Jurkat, Clone E6-1 (cell line): ENCODE measurements around the gene SURF2.
"Not testable (repeated sequence)": the region's sequence is repeated elsewhere in the genome, so short reads cannot be mapped to it uniquely, and the experiment has no call there.

Source experiments
- DNase-seq: peaks from one replicate; pipeline ENCODE4 v3.0.0-alpha.2; 2011; ENCODE audit warnings: low read depth, low spot score
- H3K4me3 ChIP-seq: 2 replicates; pipeline ENCODE4 v1.5.1; 2011; ENCODE audit warnings: mild to moderate bottlenecking, low read length, control low read depth, moderate library complexity

SURF2 gene

DNA sequence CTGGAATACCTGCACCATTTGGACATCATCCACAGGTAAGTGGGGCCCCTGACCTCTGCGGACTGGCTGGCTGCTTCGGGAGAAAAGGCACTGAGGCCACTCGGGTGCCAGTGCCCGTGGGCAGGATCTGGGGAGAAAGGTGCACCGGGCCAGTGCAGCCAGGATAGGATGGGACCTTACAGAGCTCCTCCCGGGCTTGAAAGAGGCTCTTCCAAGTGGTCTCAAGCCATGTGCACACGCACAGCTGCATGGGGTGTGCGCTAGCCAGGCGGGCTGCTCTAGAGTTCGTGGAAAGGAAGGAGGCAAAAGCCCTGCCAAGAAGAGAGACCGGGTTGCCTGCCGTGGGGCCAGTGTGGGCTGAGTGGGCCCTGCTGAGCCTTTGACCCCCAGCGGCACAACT lies 33.2 kb downstream of the SURF2 start:
- DNase-seq: no peak
- H3K4me3 ChIP-seq: no peak overlapping the region

- H3K4me3 ChIP-seq: no peak overlapping the region
- no peak for DNase-seq
Measured at GRCh38 chr9:133390713-133391112, 34.4 kb downstream of the SURF2 start.

DNA sequence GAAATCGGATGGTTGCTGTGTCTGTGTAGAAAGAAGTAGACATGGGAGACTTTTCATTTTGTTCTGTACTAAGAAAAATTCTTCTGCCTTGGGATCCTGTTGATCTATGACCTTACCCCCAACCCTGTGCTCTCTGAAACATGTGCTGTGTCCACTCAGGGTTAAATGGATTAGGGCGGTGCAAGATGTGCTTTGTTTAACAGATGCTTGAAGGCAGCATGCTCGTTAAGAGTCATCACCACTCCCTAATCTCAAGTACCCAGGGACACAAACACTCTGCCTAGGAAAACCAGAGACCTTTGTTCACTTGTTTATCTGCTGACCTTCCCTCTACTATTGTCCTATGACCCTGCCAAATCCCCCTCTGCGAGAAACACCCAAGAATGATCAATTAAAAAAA lies 35.1 kb downstream of the SURF2 start:
- not testable (repeated sequence) for H3K4me3 ChIP-seq, DNase-seq

DNA sequence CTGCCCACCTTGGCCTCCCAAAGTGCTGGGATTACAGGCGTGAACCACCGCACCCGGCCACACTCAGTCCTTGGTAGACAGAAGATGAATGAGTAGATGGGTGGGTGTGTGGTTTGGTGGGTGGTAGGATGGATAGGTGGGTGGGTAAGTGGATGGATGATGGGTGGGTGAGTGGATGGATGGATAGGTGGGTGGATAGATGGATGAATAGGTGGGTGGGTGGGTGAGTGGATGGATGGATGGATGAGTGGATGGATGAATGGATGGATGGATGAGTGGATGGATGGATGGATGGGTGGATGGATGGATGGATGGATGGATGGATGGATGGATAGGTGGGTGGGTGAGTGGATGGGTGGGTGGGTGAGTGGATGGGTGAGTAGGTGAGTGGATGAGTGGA lies 36.0 kb downstream of the SURF2 start:
- not testable (repeated sequence) for DNase-seq, H3K4me3 ChIP-seq

- no peak for DNase-seq
- H3K4me3 ChIP-seq: no peak overlapping the region
Measured at GRCh38 chr9:133393399-133393798, 37.0 kb downstream of the SURF2 start.

DNA sequence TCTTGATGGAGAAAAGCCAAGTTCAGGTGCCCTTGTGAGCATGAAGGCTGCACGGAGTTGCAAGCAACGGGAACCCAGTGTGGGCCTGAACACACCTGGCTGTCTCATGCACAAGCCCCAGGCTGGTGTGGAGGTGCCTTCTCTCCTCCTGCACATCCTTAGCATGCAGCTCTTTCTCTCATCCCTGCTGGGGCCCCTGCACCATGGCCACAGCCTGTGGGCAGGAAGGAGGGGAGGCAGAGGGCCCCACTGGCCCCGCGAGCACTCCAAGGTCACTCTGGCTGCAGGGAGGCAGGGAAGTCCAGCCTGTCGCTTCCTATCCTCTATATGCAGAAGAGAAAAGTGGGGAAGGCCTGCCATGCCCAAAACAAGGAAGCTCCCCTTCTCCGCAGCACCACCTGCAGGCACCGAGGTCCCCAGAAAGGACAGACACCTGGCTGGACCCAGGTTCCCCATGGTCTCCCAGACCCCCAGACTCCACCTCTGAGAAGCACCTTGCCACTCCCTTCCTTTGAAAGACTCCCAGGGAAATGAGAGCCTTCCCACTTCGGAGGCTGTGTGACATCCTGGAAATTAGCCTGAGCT lies 38.4 kb downstream of the SURF2 start:
- no peak for DNase-seq

GRCh38 chr9:133396952-133397351 lies 40.6 kb downstream of the SURF2 start:
- H3K4me3 ChIP-seq: no peak overlapping the region
- DNase-seq: no peak

More for the DNA sequence above, 38.4 kb downstream of the SURF2 start:
- no peak overlapping the region for H3K4me3 ChIP-seq

GRCh38 chr9:133397370-133397769 lies 41.0 kb downstream of the SURF2 start:
- no peak overlapping the region for H3K4me3 ChIP-seq
- no peak for DNase-seq

GRCh38 chr9:133397895-133398294 lies 41.5 kb downstream of the SURF2 start:
- no peak for DNase-seq
- no peak overlapping the region for H3K4me3 ChIP-seq

DNA sequence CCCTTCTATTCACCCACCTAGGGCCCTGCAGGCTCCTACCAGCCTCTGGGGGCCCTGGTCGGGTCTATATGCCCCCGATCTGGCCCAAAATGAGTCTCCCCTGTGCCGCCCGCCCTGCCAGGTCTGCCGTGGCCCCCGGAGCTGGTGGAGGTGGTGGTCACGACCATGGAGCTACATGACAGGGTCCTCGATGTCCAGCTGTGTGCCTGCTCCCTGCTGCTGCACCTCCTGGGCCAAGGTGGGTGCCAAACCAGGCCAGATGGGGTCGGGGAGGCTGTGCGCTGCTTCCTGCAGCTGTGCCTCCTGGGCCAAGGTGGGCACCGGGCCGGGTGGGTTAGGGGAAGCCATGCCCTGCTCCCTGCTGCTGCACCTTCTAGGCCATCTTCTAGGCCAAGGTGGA lies 43.9 kb downstream of the SURF2 start:
- no peak overlapping the region for H3K4me3 ChIP-seq
- DNase-seq: no peak

- no peak overlapping the region for H3K4me3 ChIP-seq
- DNase-seq: no peak
Measured at GRCh38 chr9:133401588-133401987, 45.2 kb downstream of the SURF2 start.

DNA sequence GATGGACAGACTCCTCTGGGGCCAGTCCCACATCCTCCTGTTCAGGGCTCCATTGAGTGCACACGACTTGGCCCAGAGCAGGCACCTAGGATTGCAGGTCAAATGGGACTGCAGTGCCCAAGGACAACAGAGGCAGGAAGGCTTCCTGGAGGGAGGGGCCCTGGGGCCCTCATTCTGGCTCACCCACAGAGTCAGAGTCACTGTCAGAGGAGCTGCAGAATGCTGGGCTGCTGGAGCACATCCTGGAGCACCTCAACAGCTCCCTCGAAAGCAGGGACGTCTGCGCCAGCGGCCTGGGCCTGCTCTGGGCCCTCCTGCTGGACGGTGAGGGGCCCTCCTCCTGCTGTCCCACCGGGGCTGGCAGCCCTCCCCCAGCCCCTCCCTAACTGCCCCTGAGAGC lies 46.3 kb downstream of the SURF2 start:
- no peak overlapping the region for H3K4me3 ChIP-seq

DNA sequence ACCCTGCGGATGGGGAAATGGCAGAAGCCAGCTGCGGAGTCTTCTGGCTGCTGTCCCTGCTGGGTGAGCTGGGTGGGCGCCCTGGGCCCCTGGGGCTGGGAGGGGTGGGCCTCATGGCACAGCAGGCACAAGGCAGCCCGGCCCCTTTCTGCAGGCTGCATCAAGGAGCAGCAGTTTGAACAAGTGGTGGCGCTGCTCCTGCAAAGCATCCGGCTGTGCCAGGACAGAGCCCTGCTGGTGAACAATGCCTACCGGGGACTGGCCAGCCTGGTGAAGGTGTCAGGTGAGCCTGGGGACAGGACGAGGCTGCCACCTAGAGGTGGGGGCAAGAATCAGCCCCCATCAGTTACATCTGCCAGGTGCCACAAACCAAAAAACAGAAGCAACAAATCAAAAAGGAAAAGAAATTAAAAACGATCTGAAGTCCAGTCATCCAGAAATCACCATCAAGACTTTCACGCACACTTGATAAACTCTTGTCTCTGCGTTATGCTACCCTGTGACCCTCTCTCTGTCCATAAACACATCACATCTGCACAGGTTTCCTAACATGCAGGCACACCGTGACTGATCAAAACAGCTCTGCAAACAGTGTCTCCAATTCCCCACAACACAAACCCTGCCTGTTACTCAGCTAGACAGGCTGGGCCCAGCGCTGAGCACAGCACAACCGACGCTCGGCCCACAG lies 47.6 kb downstream of the SURF2 start:
- no peak for DNase-seq
- no peak overlapping the region for H3K4me3 ChIP-seq

More for the DNA sequence above, 46.3 kb downstream of the SURF2 start:
- DNase-seq: no peak

- H3K4me3 ChIP-seq: no peak overlapping the region
- DNase-seq: no peak
Measured at GRCh38 chr9:133404454-133405002, 48.2 kb downstream of the SURF2 start.

- no peak overlapping the region for H3K4me3 ChIP-seq
- no peak for DNase-seq
Measured at GRCh38 chr9:133405508-133406438, 49.4 kb downstream of the SURF2 start.

DNA sequence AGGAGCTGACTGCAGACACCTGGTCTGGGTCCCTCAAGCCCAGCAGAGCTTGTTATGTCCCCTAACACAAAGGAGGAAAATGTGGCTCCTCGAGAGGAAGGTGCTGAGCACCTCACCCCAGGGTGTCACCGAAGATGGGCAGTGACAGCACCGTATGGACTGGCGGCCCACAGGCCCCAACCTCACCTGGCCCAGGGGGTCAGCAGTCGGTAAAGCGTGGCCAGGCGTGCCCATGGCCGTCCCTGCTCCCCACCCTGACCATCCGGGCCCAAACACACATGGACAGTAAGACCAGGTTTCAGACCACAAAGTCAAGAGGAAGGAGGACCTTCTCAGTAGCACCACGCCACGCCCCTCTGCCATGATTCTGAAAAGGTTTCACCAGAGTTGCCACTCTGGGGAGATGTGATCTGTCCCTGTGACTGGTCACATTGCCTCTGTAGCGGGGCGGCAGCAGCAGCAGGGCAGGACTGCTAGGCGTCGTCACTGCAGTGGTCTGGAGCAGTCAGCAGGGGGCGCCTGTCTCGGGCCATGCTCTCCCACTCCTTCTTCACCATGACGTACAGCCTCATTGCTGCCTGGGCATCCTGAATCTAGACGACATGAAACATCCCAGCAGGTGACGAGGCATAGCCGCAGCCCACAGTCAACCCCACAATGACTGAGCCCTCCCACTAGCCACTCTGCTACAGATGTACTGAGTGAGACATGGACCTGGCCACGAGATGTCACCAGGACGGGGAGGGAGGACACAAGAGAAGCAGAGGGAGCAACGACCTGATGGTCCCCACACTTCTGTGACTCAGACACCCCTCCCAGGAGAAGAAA lies 50.3 kb downstream of the SURF2 start:
- peak; percentile 80 for DNase-seq
- H3K4me3 ChIP-seq: no peak overlapping the region

GRCh38 chr9:133408042-133408441 lies 51.7 kb downstream of the SURF2 start:
- H3K4me3 ChIP-seq: no peak overlapping the region
- DNase-seq: no peak
